Measurements from ENCODE around the gene TBCE. TPM values are rescaled to one million over a fixed set of nuclear protein-coding genes. Genes with fewer than 3 reads are reported as not detected.

The TBCE gene
- total RNA-seq, 1 experiment from 2014 or later: 41.0 TPM

DNA sequence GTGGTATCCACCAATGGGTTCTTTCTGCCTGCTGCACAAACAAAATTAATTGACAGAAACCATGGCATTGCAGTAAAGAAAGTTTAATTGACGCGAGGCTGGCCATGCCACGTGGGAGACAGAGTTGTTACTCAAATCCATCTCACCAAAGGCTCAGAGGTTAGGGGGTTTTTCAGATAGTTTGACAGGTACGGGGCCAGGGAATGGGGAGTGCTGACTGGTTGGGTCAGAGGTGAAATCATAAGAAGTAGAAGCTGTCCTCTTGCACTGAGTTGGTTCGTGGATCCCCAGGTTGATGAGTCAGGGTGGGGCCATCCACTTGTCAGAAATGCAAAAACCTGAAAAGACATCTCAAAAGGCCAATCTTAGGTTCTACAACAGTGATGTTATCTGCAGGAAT is 941 bp upstream of the TBCE start:
- ATAC-seq (no peak), DNase-seq (no peak)
- Histone ChIP-seq H3K27ac (ENCODE audit: low read length) (peak overlapping the region; percentile 78), H3K4me1 (ENCODE audit: insufficient read depth, low read length) (peaks cover 7% of the 10 kb centered on the region; the same call in 1 of the 2 replicates), H3K36me3 (ENCODE audit: low read depth, low read length) (no peaks in the 10 kb centered on the region), H4K20me1 (ENCODE audit: low read length) (no peaks in the 10 kb centered on the region), H3K9ac (ENCODE audit: low read length) (0 out of 2 replicates have a peak overlapping the region, but pooled peaks have one; percentile 68), H3K9me3 (ENCODE audit: low read length) (no peaks in the 10 kb centered on the region), H3F3A (ENCODE audit: low read length, unreplicated experiment) (no peaks in the 10 kb centered on the region), H3K9me2 (replicated peaks; ENCODE audit: low read length) (no peaks in the 10 kb centered on the region), H2AFZ (ENCODE audit: low read length) (0 out of 2 replicates have a peak overlapping the region, but pooled peaks have one; percentile 26), H3K4me2 (ENCODE audit: low read length) (peak overlapping the region; percentile 76), H3K79me2 (ENCODE audit: low read length) (peaks cover 26% of the 10 kb centered on the region), H3K27me3 (ENCODE audit: low read length) (no peaks in the 10 kb centered on the region), H3K4me3 (ENCODE audit: low read length) (peak overlapping the region; percentile 67; the same call in 1 of the 2 replicates)
- TF ChIP-seq, protein P1, sequence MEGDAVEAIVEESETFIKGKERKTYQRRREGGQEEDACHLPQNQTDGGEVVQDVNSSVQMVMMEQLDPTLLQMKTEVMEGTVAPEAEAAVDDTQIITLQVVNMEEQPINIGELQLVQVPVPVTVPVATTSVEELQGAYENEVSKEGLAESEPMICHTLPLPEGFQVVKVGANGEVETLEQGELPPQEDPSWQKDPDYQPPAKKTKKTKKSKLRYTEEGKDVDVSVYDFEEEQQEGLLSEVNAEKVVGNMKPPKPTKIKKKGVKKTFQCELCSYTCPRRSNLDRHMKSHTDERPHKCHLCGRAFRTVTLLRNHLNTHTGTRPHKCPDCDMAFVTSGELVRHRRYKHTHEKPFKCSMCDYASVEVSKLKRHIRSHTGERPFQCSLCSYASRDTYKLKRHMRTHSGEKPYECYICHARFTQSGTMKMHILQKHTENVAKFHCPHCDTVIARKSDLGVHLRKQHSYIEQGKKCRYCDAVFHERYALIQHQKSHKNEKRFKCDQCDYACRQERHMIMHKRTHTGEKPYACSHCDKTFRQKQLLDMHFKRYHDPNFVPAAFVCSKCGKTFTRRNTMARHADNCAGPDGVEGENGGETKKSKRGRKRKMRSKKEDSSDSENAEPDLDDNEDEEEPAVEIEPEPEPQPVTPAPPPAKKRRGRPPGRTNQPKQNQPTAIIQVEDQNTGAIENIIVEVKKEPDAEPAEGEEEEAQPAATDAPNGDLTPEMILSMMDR (conservative IDR thresholded peaks at IDR 0.05; ENCODE audit: low read depth, low read length): no peak
- TF ChIP-seq EZH2phosphoT487 (IDR thresholded peaks at IDR 0.05; ENCODE audit: borderline replicate concordance, low read length) (no peak), EZH2 (IDR thresholded peaks at IDR 0.05; ENCODE audit: low read length, unreplicated experiment) (no peak)
- ChIA-PET CTCF (no interaction called here), POLR2A (ENCODE audit: unreplicated experiment) (no interaction called here)
- intact Hi-C loops (cut with micrococcal nuclease): loop anchor here (2.0 kb wide), 1 partner anchor 37 kb away; the partner anchor contains the start of genes ARID4B and GGPS1
- BruUV-seq (replicated peaks): no TSS peak

DNA sequence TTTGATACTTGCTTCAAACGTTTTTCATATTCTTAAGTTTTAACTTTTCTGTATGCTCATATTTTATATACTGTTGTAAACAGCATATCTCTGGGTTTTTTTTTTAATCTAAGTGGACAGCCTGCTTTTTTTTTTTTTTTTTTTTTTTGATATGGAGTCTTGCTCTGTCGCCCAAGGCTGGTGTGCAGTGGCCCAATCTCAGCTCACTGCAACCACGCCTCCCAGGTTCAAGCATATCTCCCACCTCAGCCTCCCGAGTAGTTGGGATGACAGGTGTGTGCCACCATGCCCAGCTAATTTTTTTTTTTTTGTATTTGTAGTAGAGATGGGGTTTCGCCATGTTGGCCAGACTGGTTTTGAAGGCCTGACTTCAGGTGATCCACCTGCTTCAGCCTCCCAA is 1.2 kb downstream of the TBCE start:
- H3K9me2 ChIP-seq (replicated peaks; ENCODE audit: low read length): no peaks in the 10 kb centered on the region
- H3K27ac ChIP-seq (ENCODE audit: low read length): no peak overlapping the region
- TF ChIP-seq EZH2phosphoT487 (IDR thresholded peaks at IDR 0.05; ENCODE audit: borderline replicate concordance, low read length) (no peak), EZH2 (IDR thresholded peaks at IDR 0.05; ENCODE audit: low read length, unreplicated experiment) (no peak)
- TF ChIP-seq, protein P1 (conservative IDR thresholded peaks at IDR 0.05; ENCODE audit: low read depth, low read length): no peak
- H3K4me1 ChIP-seq (ENCODE audit: insufficient read depth, low read length): peaks cover 7% of the 10 kb centered on the region; the same call in 1 of the 2 replicates
- no peak for DNase-seq
- POLR2A ChIA-PET (ENCODE audit: unreplicated experiment): interaction anchor here (0.7 kb wide), 1 partner anchor 21 kb away, joined by 5 read pairs; no protein-coding TSS in a partner anchor
- intact Hi-C loops (cut with micrococcal nuclease): no loop called here
- no peak overlapping the region for H2AFZ ChIP-seq (ENCODE audit: low read length)
- no peaks in the 10 kb centered on the region for H3K27me3 ChIP-seq (ENCODE audit: low read length)
- H3F3A ChIP-seq (ENCODE audit: low read length, unreplicated experiment): no peaks in the 10 kb centered on the region
- peaks cover 36% of the 10 kb centered on the region for H3K79me2 ChIP-seq (ENCODE audit: low read length)
- H4K20me1 ChIP-seq (ENCODE audit: low read length): no peaks in the 10 kb centered on the region
- peak overlapping the region; percentile 68 for H3K4me2 ChIP-seq (ENCODE audit: low read length)
- CTCF ChIA-PET: interaction anchor here (0.6 kb wide), 1 partner anchor 26 kb away, joined by 15 read pairs; no protein-coding TSS in a partner anchor
- H3K9me3 ChIP-seq (ENCODE audit: low read length): no peaks in the 10 kb centered on the region
- ATAC-seq: no peak
- peak overlapping the region; percentile 67 for H3K4me3 ChIP-seq (ENCODE audit: low read length)
- H3K36me3 ChIP-seq (ENCODE audit: low read depth, low read length): no peaks in the 10 kb centered on the region
- BruUV-seq (replicated peaks): no TSS peak
- peak overlapping the region; percentile 55; the same call in 1 of the 2 replicates for H3K9ac ChIP-seq (ENCODE audit: low read length)

DNA sequence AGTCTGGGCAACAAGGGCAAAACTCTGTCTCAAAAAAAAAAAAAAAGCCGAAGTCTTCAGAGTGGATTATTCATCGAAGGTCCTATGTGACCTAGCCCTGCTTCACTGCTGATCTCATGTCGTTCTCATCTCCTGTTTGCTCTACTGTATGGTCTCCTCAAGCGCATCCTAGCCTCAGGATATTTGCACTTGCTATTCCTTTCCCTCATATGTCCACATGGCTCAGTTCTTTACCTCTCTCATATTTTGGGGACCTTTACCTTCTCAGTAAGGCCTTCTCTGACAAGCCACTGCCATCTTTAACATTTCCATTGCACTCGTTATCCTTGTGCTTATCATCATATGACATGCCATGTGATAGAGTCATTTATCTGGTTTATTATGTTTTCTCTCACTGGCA is 2.6 kb downstream of the TBCE start:
- DNase-seq (peak; percentile 21), ATAC-seq (no peak)
- BruUV-seq (replicated peaks): no TSS peak
- peaks cover 7% of the 10 kb centered on the region; the same call in 1 of the 2 replicates for H3K4me1 ChIP-seq (ENCODE audit: insufficient read depth, low read length)
- H3K4me2 ChIP-seq (ENCODE audit: low read length): no peak overlapping the region
- intact Hi-C loops (cut with micrococcal nuclease): no loop called here
- no peaks in the 10 kb centered on the region for H3K27me3 ChIP-seq (ENCODE audit: low read length)
- POLR2A ChIA-PET (ENCODE audit: unreplicated experiment): no interaction called here
- no peak overlapping the region for H3K9ac ChIP-seq (ENCODE audit: low read length)
- H3K4me3 ChIP-seq (ENCODE audit: low read length): no peak overlapping the region
- no peaks in the 10 kb centered on the region for H3F3A ChIP-seq (ENCODE audit: low read length, unreplicated experiment)
- CTCF ChIA-PET: no interaction called here
- TF ChIP-seq EZH2phosphoT487 (IDR thresholded peaks at IDR 0.05; ENCODE audit: borderline replicate concordance, low read length): no peak
- TF ChIP-seq, protein P1 (conservative IDR thresholded peaks at IDR 0.05; ENCODE audit: low read depth, low read length): no peak
- no peak for TF ChIP-seq EZH2 (IDR thresholded peaks at IDR 0.05; ENCODE audit: low read length, unreplicated experiment)
- no peaks in the 10 kb centered on the region for H4K20me1 ChIP-seq (ENCODE audit: low read length)
- H3K27ac ChIP-seq (ENCODE audit: low read length): no peak overlapping the region
- peaks cover 41% of the 10 kb centered on the region for H3K79me2 ChIP-seq (ENCODE audit: low read length)
- H3K36me3 ChIP-seq (ENCODE audit: low read depth, low read length): no peaks in the 10 kb centered on the region
- no peaks in the 10 kb centered on the region for H3K9me2 ChIP-seq (replicated peaks; ENCODE audit: low read length)
- H2AFZ ChIP-seq (ENCODE audit: low read length): no peak overlapping the region
- no peaks in the 10 kb centered on the region for H3K9me3 ChIP-seq (ENCODE audit: low read length)

Data from PC-3 (cell line).